Purkinje cell (primary cell): ENCODE data around the gene TIMP4. TPM values are rescaled to one million over a fixed set of nuclear protein-coding genes. Genes with fewer than 3 reads are reported as not detected.

Source experiments
- polyA plus RNA-seq: library from polyadenylated mRNA; unstranded; fragments of >200 nt; fragmentation: Nextera tagmentation; gene quantifications from 2 replicates; pipeline ENCODE4 v1.2.1, GENCODE V29; 2014

Gene TIMP4
- 21.4 and 31.7 TPM in 2 replicates for polyA plus RNA-seq

DNA sequence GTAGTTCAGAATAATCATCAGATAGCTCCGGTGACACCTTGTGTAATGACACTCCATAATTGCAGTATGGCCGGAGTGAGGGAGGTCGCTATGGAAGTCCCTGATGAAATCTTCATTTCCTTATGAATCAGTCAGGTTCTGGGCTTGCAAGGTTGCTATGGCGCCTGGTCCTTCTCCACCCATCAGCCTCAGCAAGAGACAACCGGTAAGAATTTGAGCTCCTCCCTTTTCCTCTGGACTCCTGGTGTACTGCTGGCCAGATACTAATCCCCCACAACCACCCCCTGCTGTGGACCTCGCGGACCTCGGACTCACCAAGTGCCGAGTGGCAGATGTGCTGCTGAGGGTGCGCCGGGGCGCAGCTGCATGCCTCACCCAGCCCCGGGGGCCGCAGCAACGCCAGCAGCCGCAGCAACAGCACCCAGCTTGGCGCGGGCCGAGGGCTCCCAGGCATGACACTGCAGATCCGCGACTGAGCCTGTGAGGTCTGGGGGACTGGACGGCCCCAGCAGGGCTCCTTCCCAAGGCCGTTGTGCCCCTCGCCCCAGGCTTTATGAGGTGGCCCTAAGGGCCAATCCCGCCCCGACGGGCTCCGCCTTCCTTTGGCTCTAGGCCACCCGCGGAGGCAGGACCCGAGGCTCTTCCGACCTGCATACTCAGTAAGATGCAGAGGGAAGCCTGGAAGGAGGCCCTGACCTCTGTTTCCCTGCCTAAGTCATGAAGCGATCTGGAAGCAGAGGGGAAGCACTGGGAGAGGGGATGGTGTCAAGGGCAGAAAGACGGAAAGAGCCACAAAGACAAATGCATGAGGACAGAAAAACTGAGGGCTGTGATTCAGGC, at the start of gene TIMP4:
TIMP4 (minus strand) TSS at position 526 of the 840 bp plus-strand sequence; CDS start at position 454, 72 bp downstream.

Other genes with a start within 250 kb of the TIMP4 start
- gene SYN2, start 154.5 kb downstream of the TIMP4 start, polyA plus RNA-seq = 13.0 and 57.1 TPM in 2 replicates
- gene PPARG, start 130.2 kb upstream of the TIMP4 start, polyA plus RNA-seq = not detected in 2 replicates